Right lobe of liver (tissue), 6 donors: ENCODE measurements around the gene SPECC1L. TPM values are rescaled to one million over a fixed set of nuclear protein-coding genes. Genes with fewer than 3 reads are reported as not detected.

Experiments
- ATAC-seq, 4 donors: fragments of 200-7000 bp; cut with Tn5 transposase; one replicate each; pipeline ENCODE4 v1.9.1; 2020; ENCODE audit warnings: mild to moderate bottlenecking in 4 of 4, moderate library complexity in 4 of 4
- DNase-seq, 3 donors: peaks; one replicate each; pipeline ENCODE4 v3.0.0-alpha.2; 2020
- H3K27ac ChIP-seq, 3 donors: fragments of 200-600 bp; one replicate each; pipeline ENCODE4 v1.8.0; 2022
- H3K27me3 ChIP-seq, 2 donors: fragments of 200-600 bp; one replicate each; pipeline ENCODE4 v1.8.0; 2022
- H3K36me3 ChIP-seq, 4 donors: fragments of 200-600 bp; sonication (generic) in 1 of 4; one replicate each; pipeline versions ENCODE4 v1.5.1 to v1.8.0; 2017 to 2022; ENCODE audit warnings: control low read depth in 1 of 4
- H3K4me1 ChIP-seq, 4 donors: fragments of 200-600 bp; sonication (generic) in 1 of 4; one replicate each; pipeline versions ENCODE4 v1.5.1 to v1.8.0; 2017 to 2022; ENCODE audit warnings: control low read depth in 1 of 4
- H3K4me3 ChIP-seq, 3 donors: fragments of 200-600 bp; one replicate each; pipeline ENCODE4 v1.8.0; 2022
- H3K9me3 ChIP-seq, 4 donors: fragments of 200-600 bp; sonication (generic) in 1 of 4; one replicate each; pipeline versions ENCODE4 v1.5.1 to v1.8.0; 2017 to 2022; ENCODE audit warnings: control low read depth in 1 of 4
- CTCF ChIP-seq, 4 donors: fragments of 200-600 bp in 3 of 4; fragments of 450-650 bp in 1 of 4; IDR thresholded peaks; one replicate each; pipeline versions ENCODE4 v1.5.1 to v1.8.0; 2016 to 2022; ENCODE audit warnings: antibody characterized with exemption in 4 of 4, mild to moderate bottlenecking in 2 of 4
- POLR2A ChIP-seq: fragments of 450-650 bp; IDR thresholded peaks from one replicate; pipeline ENCODE4 v1.6.1; 2017; ENCODE audit warnings: antibody characterized with exemption, mild to moderate bottlenecking
- WGBS: methylation state at CpG from one replicate; pipeline ENCODE4 v1.1.6; 2018; ENCODE audit warnings: low coverage, low lambda C conversion rate; ENCODE audit not compliant: insufficient coverage; ENCODE audit errors: missing lambda C conversion rate; 5-methylcytosine and 5-hydroxymethylcytosine counted together
- intact Hi-C, 2 donors: fragments of 100-400 bp; cut with DNase I; formaldehyde crosslinking; loops; one replicate each; pipeline versions ENCODE4 v1.11.2 to v1.14.1; 2022
- total RNA-seq, 6 experiments: library from RNA; depleted of rRNA in 2 of 6; stranded (reverse); fragments of >200 nt in 2 of 6; fragmentation: NEBNext Ultra II Directional in 3 of 6; extraction: Animal tissue kit (Norgen Biotek cat#: 25700) in 3 of 6; gene quantifications; one replicate each; pipeline versions ENCODE4 v1.1.0 to v1.2.4, GENCODE V29; 2016 to 2023
- donor health status: DM: no; HTN: yes; CAD: no.
- donor health status: DM: no; HTN: no; CAD: no.
- donor health status: DM: no; HTN: no; CAD: no.
- donor health status: DM: no; HTN: yes; CAD: no.
- donor health status: DM: no; HTN: yes; CAD: no.

SPECC1L gene
- total RNA-seq, 6 experiments from 2014 or later = 16.3 to 26.4 (median 24.2) TPM

DNA sequence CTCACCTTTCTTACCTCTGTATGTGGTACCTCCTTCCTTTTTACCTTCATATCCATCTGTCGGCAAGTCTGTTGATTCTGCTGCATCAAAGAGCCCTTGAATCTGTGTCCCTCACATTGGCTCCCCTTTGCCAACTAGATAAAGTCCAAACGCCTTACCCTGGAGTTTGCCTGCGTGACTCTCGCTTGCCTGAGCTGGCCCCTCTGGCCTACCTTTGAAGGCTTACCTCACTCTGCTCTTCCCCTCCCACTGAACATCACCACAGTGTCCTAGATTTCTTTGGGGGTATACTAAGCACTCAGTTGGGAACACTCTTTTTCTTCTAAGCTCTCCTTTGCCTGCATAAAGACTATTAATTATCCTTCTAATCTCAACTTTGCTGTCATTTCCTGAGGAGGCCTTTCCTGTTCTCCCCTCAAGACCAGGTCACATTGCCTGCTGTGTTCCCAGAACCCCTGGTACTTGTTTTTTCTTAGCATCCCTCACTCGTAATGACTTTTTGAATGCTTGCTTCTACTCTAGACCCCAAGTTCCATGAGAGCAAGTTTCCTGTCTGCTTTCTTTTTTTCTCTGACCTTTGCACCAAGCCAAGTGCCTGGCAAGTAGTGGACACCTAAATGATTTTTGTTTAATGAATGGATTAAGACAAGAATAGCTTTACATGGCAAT, 89.0 kb downstream of the SPECC1L start:
- Histone ChIP-seq H3K4me3 (no peak overlapping the region), H3K27me3 (no peaks in the 10 kb centered on the region), H3K9me3 (no peaks in the 10 kb centered on the region), H3K27ac (no peak overlapping the region), H3K36me3 (peaks cover 0 to 8% (median 2%) of the 10 kb centered on the region in 4 donors), H3K4me1 (peaks cover 0 to 35% (median 5%) of the 10 kb centered on the region in 4 donors)
- DNase-seq (peak in 1 of 3 donors; percentile 54), ATAC-seq (peak; percentile 53 to 72 (median 60))
- TF ChIP-seq CTCF (IDR thresholded peaks at IDR 0.05) (no peak), POLR2A (no peak)
- WGBS = 29% methylated on average over 5 of the region's 5 CpGs
- intact Hi-C loops = no loop called here

DNA sequence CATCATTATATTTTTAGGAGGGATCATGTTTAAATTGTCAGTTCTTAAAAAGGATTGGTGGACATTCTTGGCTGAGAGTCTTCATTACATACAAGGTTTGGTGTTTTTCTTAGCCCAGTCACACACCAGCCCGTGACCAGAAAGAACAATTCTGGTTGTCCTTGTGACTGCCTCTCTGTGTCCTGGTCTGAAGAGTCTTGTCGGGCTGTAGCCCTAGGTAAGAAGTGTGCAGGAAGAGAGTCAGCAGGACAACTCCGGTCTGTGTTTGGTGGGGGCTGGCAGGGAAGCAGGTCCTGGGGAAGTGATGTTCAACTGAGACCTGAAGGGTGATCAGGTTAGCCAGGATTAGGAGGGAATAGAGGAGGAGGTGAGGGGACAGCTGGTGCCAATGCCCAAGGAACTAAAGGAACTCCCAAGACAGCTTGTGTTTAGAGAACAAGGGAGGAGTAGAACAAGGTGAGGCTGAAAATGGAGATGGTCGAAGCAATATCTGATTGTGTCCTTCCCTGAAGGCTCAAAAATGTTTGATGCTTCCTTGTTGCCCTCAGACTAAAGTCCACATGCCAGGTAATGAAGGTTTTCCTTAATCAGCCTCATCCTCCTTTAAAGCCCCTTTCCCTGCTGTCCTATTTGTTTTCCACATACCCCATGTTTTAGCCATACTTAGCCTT, 91.5 kb downstream of the SPECC1L start:
- no peak for ATAC-seq
- DNase-seq = no peak
- Histone ChIP-seq H3K9me3 (no peaks in the 10 kb centered on the region), H3K4me3 (no peak overlapping the region), H3K36me3 (peaks cover 0 to 14% (median 5%) of the 10 kb centered on the region in 4 donors), H3K4me1 (peaks cover 0 to 40% (median 5%) of the 10 kb centered on the region in 4 donors), H3K27ac (no peak overlapping the region), H3K27me3 (no peaks in the 10 kb centered on the region)
- intact Hi-C loops = no loop called here
- 83% methylated on average over 4 of the region's 4 CpGs for WGBS
- TF ChIP-seq CTCF (IDR thresholded peaks at IDR 0.05) (no peak), POLR2A (no peak)

- TF ChIP-seq CTCF (IDR thresholded peaks at IDR 0.05) (no peak), POLR2A (no peak)
- H3K27ac ChIP-seq = no peak overlapping the region
- no peak overlapping the region for H3K4me3 ChIP-seq
- H3K4me1 ChIP-seq = peaks cover 0 to 51% (median 5%) of the 10 kb centered on the region in 4 donors
- H3K27me3 ChIP-seq = no peaks in the 10 kb centered on the region
- H3K36me3 ChIP-seq = peaks cover 0 to 16% (median 5%) of the 10 kb centered on the region in 4 donors
- no peak for DNase-seq
- ATAC-seq = no peak
- 83% methylated on average over 3 of the region's 3 CpGs for whole genome bisulfite sequencing
- intact Hi-C loops = no loop called here
- H3K9me3 ChIP-seq = no peaks in the 10 kb centered on the region
Measured at GRCh38 chr22:24363243-24363642, 92.6 kb downstream of the SPECC1L start.

- intact Hi-C loops = no loop called here
- Histone ChIP-seq H3K36me3 (peaks cover 0 to 50% (median 23%) of the 10 kb centered on the region in 4 donors), H3K4me3 (no peak overlapping the region), H3K9me3 (no peaks in the 10 kb centered on the region), H3K27me3 (no peaks in the 10 kb centered on the region), H3K4me1 (peaks cover 0 to 22% (median 3%) of the 10 kb centered on the region in 4 donors), H3K27ac (no peak overlapping the region)
- ATAC-seq = no peak
- no peak for DNase-seq
- TF ChIP-seq CTCF (IDR thresholded peaks at IDR 0.05) (no peak), POLR2A (no peak)
- WGBS = 56% methylated on average over 6 of the region's 8 CpGs
Measured at GRCh38 chr22:24366701-24367100, 96.1 kb downstream of the SPECC1L start.
